ENCODE measurements around the gene INO80B.
"Not testable (repeated sequence)": the region's sequence is repeated elsewhere in the genome, so short reads cannot be mapped to it uniquely, and the experiment has no call there.

INO80B gene

GRCh38 chr2:74454654-74455511, at the start of gene INO80B:
INO80B (plus strand) TSS chr2:74455087; CDS start chr2:74455117, 30 bp downstream.
- DNase-seq: peak; percentile 79 to 99 (median 95)

GRCh38 chr2:74406035-74406434, 48.9 kb upstream of the INO80B start:
- DNase-seq: no peak

- DNase-seq: no peak
Measured at GRCh38 chr2:74407682-74408081, 47.2 kb upstream of the INO80B start.

- no peak for DNase-seq
Measured at GRCh38 chr2:74413001-74413698, 41.7 kb upstream of the INO80B start.

GRCh38 chr2:74414441-74414840, 40.4 kb upstream of the INO80B start:
- no peak for DNase-seq

- DNase-seq: peak in 22 of 56 donors; percentile 20 to 74 (median 38)
Measured at GRCh38 chr2:74414881-74415761, 39.8 kb upstream of the INO80B start.

GRCh38 chr2:74415762-74416395, 39.0 kb upstream of the INO80B start:
- DNase-seq: no peak

- DNase-seq: no peak
Measured at GRCh38 chr2:74416778-74417177, 38.1 kb upstream of the INO80B start.

- no peak for DNase-seq
Measured at GRCh38 chr2:74417197-74417596, 37.7 kb upstream of the INO80B start.

GRCh38 chr2:74417763-74418162, 37.1 kb upstream of the INO80B start:
- DNase-seq: no peak

- DNase-seq: no peak
Measured at GRCh38 chr2:74418312-74418711, 36.6 kb upstream of the INO80B start.

- DNase-seq: no peak
Measured at GRCh38 chr2:74419345-74419744, 35.5 kb upstream of the INO80B start.

- no peak for DNase-seq
Measured at GRCh38 chr2:74420006-74420405, 34.9 kb upstream of the INO80B start.

GRCh38 chr2:74420443-74421103, 34.3 kb upstream of the INO80B start:
- not testable (repeated sequence) for DNase-seq

- peak in 50 of 56 donors; percentile 12 to 83 (median 60) for DNase-seq
Measured at GRCh38 chr2:74421221-74421870, 33.5 kb upstream of the INO80B start, which contains the start of the genes C2orf81 and WDR54. C2orf81 (minus strand) TSS chr2:74421619; CDS start chr2:74421560, 59 bp downstream. WDR54 (plus strand) TSS chr2:74421730; CDS start chr2:74422154, 424 bp downstream.

GRCh38 chr2:74423231-74424095, 31.4 kb upstream of the INO80B start:
- DNase-seq: no peak

GRCh38 chr2:74424139-74424992, 30.5 kb upstream of the INO80B start:
- no peak for DNase-seq

GRCh38 chr2:74424995-74425406, 29.9 kb upstream of the INO80B start:
- no peak for DNase-seq

All from amygdala (tissue), 56 donors.